ENCODE results near the gene NCOA3.

NCOA3 gene

GRCh38 chr20:47659904-47660601 lies 158.4 kb downstream of the NCOA3 start:
- H3K27me3 ChIP-seq (ENCODE audit: insufficient read depth, low read length, poor library complexity, severe bottlenecking): no peaks in the 10 kb centered on the region
- no peak overlapping the region for H3K4me3 ChIP-seq (ENCODE audit: low read length, poor library complexity, severe bottlenecking)
- no peaks in the 10 kb centered on the region for H3K9me3 ChIP-seq (ENCODE audit: insufficient read depth, low read depth, low read length)
- no peak overlapping the region for H3K9ac ChIP-seq (ENCODE audit: low read depth, low read length, poor library complexity, severe bottlenecking)
- no peaks in the 10 kb centered on the region for H3K9me2 ChIP-seq (replicated peaks; ENCODE audit: low read depth, low read length)
- H4K20me1 ChIP-seq (ENCODE audit: insufficient read depth, low read length, poor library complexity, severe bottlenecking): no peaks in the 10 kb centered on the region
- no peak for TF ChIP-seq EZH2phosphoT487 (IDR thresholded peaks at IDR 0.05; ENCODE audit: borderline replicate concordance)
- TF ChIP-seq, protein P1, sequence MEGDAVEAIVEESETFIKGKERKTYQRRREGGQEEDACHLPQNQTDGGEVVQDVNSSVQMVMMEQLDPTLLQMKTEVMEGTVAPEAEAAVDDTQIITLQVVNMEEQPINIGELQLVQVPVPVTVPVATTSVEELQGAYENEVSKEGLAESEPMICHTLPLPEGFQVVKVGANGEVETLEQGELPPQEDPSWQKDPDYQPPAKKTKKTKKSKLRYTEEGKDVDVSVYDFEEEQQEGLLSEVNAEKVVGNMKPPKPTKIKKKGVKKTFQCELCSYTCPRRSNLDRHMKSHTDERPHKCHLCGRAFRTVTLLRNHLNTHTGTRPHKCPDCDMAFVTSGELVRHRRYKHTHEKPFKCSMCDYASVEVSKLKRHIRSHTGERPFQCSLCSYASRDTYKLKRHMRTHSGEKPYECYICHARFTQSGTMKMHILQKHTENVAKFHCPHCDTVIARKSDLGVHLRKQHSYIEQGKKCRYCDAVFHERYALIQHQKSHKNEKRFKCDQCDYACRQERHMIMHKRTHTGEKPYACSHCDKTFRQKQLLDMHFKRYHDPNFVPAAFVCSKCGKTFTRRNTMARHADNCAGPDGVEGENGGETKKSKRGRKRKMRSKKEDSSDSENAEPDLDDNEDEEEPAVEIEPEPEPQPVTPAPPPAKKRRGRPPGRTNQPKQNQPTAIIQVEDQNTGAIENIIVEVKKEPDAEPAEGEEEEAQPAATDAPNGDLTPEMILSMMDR (conservative IDR thresholded peaks at IDR 0.05; ENCODE audit: low read length): no peak
- H2AFZ ChIP-seq (ENCODE audit: low read length): no peak overlapping the region
- H3K4me2 ChIP-seq (ENCODE audit: low read depth, low read length, poor library complexity, severe bottlenecking): no peak overlapping the region
- H3K36me3 ChIP-seq (ENCODE audit: insufficient read depth, low read length): no peaks in the 10 kb centered on the region; the same call in 1 of the 2 replicates
- H3F3A ChIP-seq (ENCODE audit: low read depth): no peaks in the 10 kb centered on the region
- H3K79me2 ChIP-seq (ENCODE audit: insufficient read depth, low read length): no peaks in the 10 kb centered on the region
- no peaks in the 10 kb centered on the region for H3K4me1 ChIP-seq (ENCODE audit: insufficient read depth, low read length, poor library complexity, severe bottlenecking)

DNA sequence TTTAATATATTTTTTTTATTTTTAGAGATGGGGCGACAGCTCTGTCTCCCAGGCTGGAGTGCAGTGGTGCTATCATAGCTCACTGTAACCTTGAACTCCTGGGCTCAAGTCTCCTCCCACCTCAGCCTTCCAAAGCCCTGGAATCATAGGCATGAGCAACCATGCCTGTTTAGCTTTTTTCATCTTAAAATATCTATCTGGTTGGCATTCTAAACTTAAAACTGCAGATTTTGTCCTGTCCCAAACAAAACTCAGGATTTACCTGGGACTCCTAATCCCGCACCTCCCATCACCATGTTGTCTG lies 158.9 kb downstream of the NCOA3 start:
- no peaks in the 10 kb centered on the region; the same call in 1 of the 2 replicates for H3K36me3 ChIP-seq (ENCODE audit: insufficient read depth, low read length)
- H3K4me1 ChIP-seq (ENCODE audit: insufficient read depth, low read length, poor library complexity, severe bottlenecking): no peaks in the 10 kb centered on the region
- H3K79me2 ChIP-seq (ENCODE audit: insufficient read depth, low read length): no peaks in the 10 kb centered on the region

GRCh38 chr20:47660983-47661700 lies 159.5 kb downstream of the NCOA3 start:
- no peak for TF ChIP-seq EZH2phosphoT487 (IDR thresholded peaks at IDR 0.05; ENCODE audit: borderline replicate concordance)
- Histone ChIP-seq H3K4me2 (ENCODE audit: low read depth, low read length, poor library complexity, severe bottlenecking) (no peak overlapping the region), H3K4me3 (ENCODE audit: low read length, poor library complexity, severe bottlenecking) (no peak overlapping the region), H2AFZ (ENCODE audit: low read length) (no peak overlapping the region), H3K9ac (ENCODE audit: low read depth, low read length, poor library complexity, severe bottlenecking) (no peak overlapping the region), H4K20me1 (ENCODE audit: insufficient read depth, low read length, poor library complexity, severe bottlenecking) (no peaks in the 10 kb centered on the region), H3F3A (ENCODE audit: low read depth) (no peaks in the 10 kb centered on the region), H3K36me3 (ENCODE audit: insufficient read depth, low read length) (no peaks in the 10 kb centered on the region; the same call in 1 of the 2 replicates), H3K79me2 (ENCODE audit: insufficient read depth, low read length) (no peaks in the 10 kb centered on the region), H3K9me2 (replicated peaks; ENCODE audit: low read depth, low read length) (no peaks in the 10 kb centered on the region), H3K4me1 (ENCODE audit: insufficient read depth, low read length, poor library complexity, severe bottlenecking) (no peaks in the 10 kb centered on the region), H3K9me3 (ENCODE audit: insufficient read depth, low read depth, low read length) (no peaks in the 10 kb centered on the region), H3K27me3 (ENCODE audit: insufficient read depth, low read length, poor library complexity, severe bottlenecking) (no peaks in the 10 kb centered on the region)

More for the DNA sequence above, 158.9 kb downstream of the NCOA3 start:
- Histone ChIP-seq H3K4me3 (ENCODE audit: low read length, poor library complexity, severe bottlenecking) (no peak overlapping the region), H3K4me2 (ENCODE audit: low read depth, low read length, poor library complexity, severe bottlenecking) (no peak overlapping the region), H3K27me3 (ENCODE audit: insufficient read depth, low read length, poor library complexity, severe bottlenecking) (no peaks in the 10 kb centered on the region), H3F3A (ENCODE audit: low read depth) (no peaks in the 10 kb centered on the region), H3K9me3 (ENCODE audit: insufficient read depth, low read depth, low read length) (no peaks in the 10 kb centered on the region), H3K9ac (ENCODE audit: low read depth, low read length, poor library complexity, severe bottlenecking) (no peak overlapping the region), H2AFZ (ENCODE audit: low read length) (no peak overlapping the region), H4K20me1 (ENCODE audit: insufficient read depth, low read length, poor library complexity, severe bottlenecking) (no peaks in the 10 kb centered on the region), H3K9me2 (replicated peaks; ENCODE audit: low read depth, low read length) (no peaks in the 10 kb centered on the region)
- TF ChIP-seq EZH2phosphoT487 (IDR thresholded peaks at IDR 0.05; ENCODE audit: borderline replicate concordance): no peak
- TF ChIP-seq, protein P1 (conservative IDR thresholded peaks at IDR 0.05; ENCODE audit: low read length): no peak
